Peyer's patch (tissue), 4 donors: ENCODE measurements around the gene WWOX.

ENCODE experiments used
- CTCF ChIP-seq, 6 experiments: fragments of 450-650 bp in 4 of 6; fragments of 200-600 bp in 2 of 6; sonication (generic) in 1 of 6; IDR thresholded peaks; one replicate each; pipeline ENCODE4 v1.5.1; 2017 to 2019; ENCODE audit warnings: antibody characterized with exemption in 6 of 6, mild to moderate bottlenecking in 3 of 6, moderate library complexity in 1 of 6
- POLR2A ChIP-seq, 2 donors: fragments of 450-650 bp; IDR thresholded peaks; one replicate each; pipeline ENCODE4 v1.5.1; 2017; ENCODE audit warnings: antibody characterized with exemption in 2 of 2, mild to moderate bottlenecking in 2 of 2, moderate library complexity in 2 of 2

- TF ChIP-seq POLR2A (IDR thresholded peaks at IDR 0.05) (no peak), CTCF (IDR thresholded peaks at IDR 0.05) (no peak)
Observed at GRCh38 chr16:79101491-79101890, 1002.0 kb downstream of the WWOX start.
